GM12891 (cell line): Measurements from ENCODE around the gene TCERG1L.

Source experiments
- PAX5 ChIP-seq: IDR thresholded peaks from 2 replicates; pipeline ENCODE4 v1.6.1; 2011; ENCODE audit warnings: low read length, moderate library complexity, mild to moderate bottlenecking; ENCODE audit not compliant: insufficient read depth, severe bottlenecking
- POLR2A ChIP-seq: IDR thresholded peaks from 2 replicates; pipeline ENCODE4 v1.6.1; 2011; ENCODE audit warnings: low read depth, low read length, control low read depth
- POLR2AphosphoS5 ChIP-seq: IDR thresholded peaks from 2 replicates; pipeline ENCODE4 v1.6.1; 2011; ENCODE audit warnings: low read depth, low read length, control low read depth
- POU2F2 ChIP-seq: IDR thresholded peaks from 2 replicates; pipeline ENCODE4 v1.6.1; 2011; ENCODE audit warnings: low read depth, mild to moderate bottlenecking, control low read depth, low read length, moderate library complexity
- SPI1 ChIP-seq: IDR thresholded peaks from 2 replicates; pipeline ENCODE4 v1.6.1; 2011; ENCODE audit warnings: low read depth, low read length, control low read depth
- TAF1 ChIP-seq: IDR thresholded peaks from 2 replicates; pipeline ENCODE4 v1.6.1; 2011; ENCODE audit warnings: low read depth, low read length, control low read depth

DNA sequence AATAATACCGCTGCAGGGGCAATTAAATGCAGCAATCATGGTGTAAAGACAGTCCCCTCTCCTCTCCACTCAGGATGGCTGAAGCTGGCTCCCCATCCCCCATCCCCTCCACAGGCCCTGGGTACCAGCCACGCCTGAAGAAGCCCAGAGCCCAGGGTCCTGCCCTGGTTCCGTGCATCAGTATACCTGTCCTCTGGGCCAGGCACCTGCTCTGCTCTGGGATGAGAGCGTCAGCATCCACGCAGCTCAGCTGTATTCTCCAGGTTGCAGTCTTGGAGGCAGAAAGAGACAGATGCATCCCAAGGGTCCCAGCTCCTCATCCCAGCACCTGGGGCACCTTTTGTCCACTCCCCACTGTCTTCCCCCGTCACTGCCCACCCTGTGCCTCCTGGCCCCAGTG lies 233.8 kb downstream of the TCERG1L start:
- TF ChIP-seq POLR2AphosphoS5: no peak
- TF ChIP-seq POLR2A: no peak
- TF ChIP-seq TAF1: no peak
- no peak for TF ChIP-seq SPI1
- no peak for TF ChIP-seq POU2F2
- TF ChIP-seq PAX5: no peak
